Prostate gland (tissue), 2 donors: ENCODE results near the gene MLLT10.

Source experiments
- CTCF ChIP-seq, 4 experiments: fragments of 200-600 bp in 2 of 4; fragments of 450-650 bp in 2 of 4; sonication (generic) in 2 of 4; IDR thresholded peaks; 1 replicate in 3 of 4; 2 replicates in 1 of 4; pipeline ENCODE4 v1.5.1; 2016 to 2019; ENCODE audit warnings: antibody characterized with exemption in 4 of 4, mild to moderate bottlenecking in 2 of 4, moderate library complexity in 2 of 4
- POLR2A ChIP-seq: fragments of 450-650 bp; IDR thresholded peaks from one replicate; pipeline ENCODE4 v1.6.1; 2016; ENCODE audit warnings: antibody characterized with exemption, mild to moderate bottlenecking
- POLR2AphosphoS5 ChIP-seq: sonication (generic); formaldehyde crosslinking; IDR thresholded peaks from one replicate; pipeline ENCODE4 v1.6.1; 2017; ENCODE audit warnings: antibody characterized with exemption

- TF ChIP-seq CTCF (IDR thresholded peaks at IDR 0.05) (no peak), POLR2AphosphoS5 (no peak), POLR2A (no peak)
Observed at GRCh38 chr10:21499701-21500577, 34.1 kb upstream of the MLLT10 start.
